ENCODE data around the gene ATG7. TPM values are rescaled to one million over a fixed set of nuclear protein-coding genes. Genes with fewer than 3 reads are reported as not detected.

The ATG7 gene
- total RNA-seq, 4 donors from 2014 or later = 45.8 to 85.3 (median 67.3) TPM

DNA sequence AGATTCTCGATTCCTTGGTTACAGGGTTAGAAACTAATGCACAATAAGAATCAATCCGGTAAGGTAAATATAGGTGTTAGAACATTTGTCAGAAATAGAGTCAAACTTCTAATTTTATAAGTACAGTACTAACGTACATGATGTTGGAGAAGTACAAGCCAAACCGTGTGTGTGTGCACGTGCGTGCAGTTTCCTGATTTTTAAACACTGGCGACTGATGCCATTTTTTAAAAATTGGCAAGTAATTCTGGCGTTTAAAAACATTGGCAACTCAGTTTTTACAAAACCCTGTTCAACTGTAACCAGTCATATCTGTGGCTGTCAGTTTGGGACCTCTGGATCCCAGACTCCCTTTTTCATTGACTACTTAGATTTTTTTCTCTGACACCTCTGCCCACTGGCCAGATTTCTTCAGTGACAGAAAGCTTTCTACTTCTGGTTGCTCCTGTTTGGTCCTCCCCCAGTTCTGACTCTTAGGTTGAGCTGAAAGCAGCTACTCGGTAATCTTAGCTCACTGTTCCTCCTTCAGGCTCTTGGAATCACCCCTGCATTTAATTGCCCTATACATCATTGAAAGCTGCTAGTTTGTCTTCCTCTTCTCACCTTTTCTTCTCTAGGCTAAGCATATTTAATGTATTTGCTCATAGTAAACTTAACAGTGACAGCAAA, 843 bp downstream of the ATG7 start:
- H3K9me3 ChIP-seq = no peaks in the 10 kb centered on the region

GRCh38 chr3:11273891-11274291, 1.7 kb downstream of the ATG7 start:
- no peak for DNase-seq
- H3K27me3 ChIP-seq = no peaks in the 10 kb centered on the region
- 88 to 92% methylated on average over 5 of the region's 5 CpGs for WGBS, 2 donors
- peaks cover 0 to 10% of the 10 kb centered on the region in 2 donors for H3K4me1 ChIP-seq
- H3K9me3 ChIP-seq = no peaks in the 10 kb centered on the region
- H3K27ac ChIP-seq = no peak overlapping the region
- H3K4me3 ChIP-seq (replicated peaks in 1 of 3) = no peak overlapping the region
- H3K36me3 ChIP-seq = no peaks in the 10 kb centered on the region
- intact Hi-C loops (cut with DNase I) = no loop called here
- TF ChIP-seq POLR2A (IDR thresholded peaks at IDR 0.05) (no peak), CTCF (IDR thresholded peaks at IDR 0.05) (no peak)

More for the DNA sequence above, 843 bp downstream of the ATG7 start:
- intact Hi-C loops (cut with DNase I) = no loop called here
- no peak for TF ChIP-seq POLR2A (IDR thresholded peaks at IDR 0.05)
- no peak for TF ChIP-seq CTCF (IDR thresholded peaks at IDR 0.05)
- Histone ChIP-seq H3K36me3 (no peaks in the 10 kb centered on the region), H3K27me3 (no peaks in the 10 kb centered on the region), H3K4me3 (replicated peaks in 1 of 3) (peak overlapping the region; percentile 31 to 91 (median 85)), H3K4me1 (peaks cover 0 to 10% of the 10 kb centered on the region in 2 donors), H3K27ac (peak overlapping the region in 2 of 3 donors; percentile 59 to 81)
- DNase-seq = no peak
- 2 to 3% methylated on average over 9 of the region's 9 CpGs for WGBS, 2 donors

GRCh38 chr3:11274566-11275142, 2.5 kb downstream of the ATG7 start:
- no peak overlapping the region for H3K4me3 ChIP-seq (replicated peaks in 1 of 3)
- intact Hi-C loops (cut with DNase I) = no loop called here
- no peak for TF ChIP-seq CTCF (IDR thresholded peaks at IDR 0.05)
- no peak for TF ChIP-seq POLR2A (IDR thresholded peaks at IDR 0.05)
- no peak for DNase-seq
- H3K9me3 ChIP-seq = no peaks in the 10 kb centered on the region
- 87 to 90% methylated on average over 6 of the region's 6 CpGs for WGBS, 2 donors
- H3K27me3 ChIP-seq = no peaks in the 10 kb centered on the region
- H3K27ac ChIP-seq = no peak overlapping the region
- no peaks in the 10 kb centered on the region for H3K36me3 ChIP-seq
- peaks cover 0 to 10% of the 10 kb centered on the region in 2 donors for H3K4me1 ChIP-seq

- no peak for DNase-seq
- intact Hi-C loops (cut with DNase I) = no loop called here
- no peaks in the 10 kb centered on the region for H3K27me3 ChIP-seq
- H3K36me3 ChIP-seq = no peaks in the 10 kb centered on the region
- no peak overlapping the region for H3K4me3 ChIP-seq (replicated peaks in 1 of 3)
- no peak for TF ChIP-seq POLR2A (IDR thresholded peaks at IDR 0.05)
- H3K4me1 ChIP-seq = peaks cover 0 to 10% of the 10 kb centered on the region in 2 donors
- H3K27ac ChIP-seq = no peak overlapping the region
- no peaks in the 10 kb centered on the region for H3K9me3 ChIP-seq
- WGBS, 2 donors = 38 to 83% methylated on average over 2 of the region's 2 CpGs
Observed at GRCh38 chr3:11275926-11276325, 3.7 kb downstream of the ATG7 start.

GRCh38 chr3:11276901-11277300, 4.7 kb downstream of the ATG7 start:
- no peaks in the 10 kb centered on the region for H3K9me3 ChIP-seq
- H3K4me1 ChIP-seq = peaks cover 0 to 10% of the 10 kb centered on the region in 2 donors
- no peaks in the 10 kb centered on the region for H3K27me3 ChIP-seq
- H3K4me3 ChIP-seq (replicated peaks in 1 of 3) = no peak overlapping the region
- intact Hi-C loops (cut with DNase I) = no loop called here
- no peak for DNase-seq
- no peaks in the 10 kb centered on the region for H3K36me3 ChIP-seq
- 90 to 96% methylated on average over 2 of the region's 2 CpGs for whole genome bisulfite sequencing, 2 donors
- no peak overlapping the region for H3K27ac ChIP-seq
- TF ChIP-seq CTCF (IDR thresholded peaks at IDR 0.05) (no peak), POLR2A (IDR thresholded peaks at IDR 0.05) (no peak)

Measured in thyroid gland (tissue), 4 donors.